CD8-positive, alpha-beta memory T cell (primary cell): ENCODE measurements around the gene PFKFB2. TPM values are rescaled to one million over a fixed set of nuclear protein-coding genes. Genes with fewer than 3 reads are reported as not detected.

Source experiments
- CTCF ChIA-PET: fragments of 350-600 bp; sonication (Branson Sonifier 250); formaldehyde crosslinking; loops from one replicate; lab custom pipeline; 2021; ENCODE audit warnings: antibody characterized with exemption; lab: Charles Lee
- POLR2A ChIA-PET: fragments of 350-600 bp; sonication (Branson Sonifier 250); formaldehyde crosslinking; loops from one replicate; lab custom pipeline; 2021; ENCODE audit warnings: antibody characterized with exemption; lab: Charles Lee
- DNase-seq, 5 donors: peaks; one replicate each; pipeline versions ENCODE4 v3.0.0 to v3.0.0-alpha.2; 2020 to 2022; ENCODE audit warnings: mixed read lengths in 1 of 5
- H3K27ac ChIP-seq: one replicate; pipeline ENCODE4 v1.7.0; 2013; ENCODE audit warnings: low read depth, mild to moderate bottlenecking, low read length, moderate library complexity
- H3K27me3 ChIP-seq: 2 replicates; pipeline ENCODE4 v1.7.0; 2013; ENCODE audit warnings: low read length, mild to moderate bottlenecking; ENCODE audit not compliant: insufficient read depth, poor library complexity, severe bottlenecking
- H3K36me3 ChIP-seq: 2 replicates; pipeline ENCODE4 v1.7.0; 2013; ENCODE audit warnings: mild to moderate bottlenecking, low read length, moderate library complexity; ENCODE audit not compliant: insufficient read depth
- H3K4me1 ChIP-seq: 2 replicates; pipeline ENCODE4 v1.7.0; 2013; ENCODE audit warnings: mild to moderate bottlenecking, low read length, moderate library complexity; ENCODE audit not compliant: insufficient read depth
- H3K4me3 ChIP-seq: 2 replicates; pipeline ENCODE4 v1.7.0; 2013; ENCODE audit warnings: mild to moderate bottlenecking, low read length
- H3K9me3 ChIP-seq: 2 replicates; pipeline ENCODE4 v1.7.0; 2013; ENCODE audit warnings: mild to moderate bottlenecking, low read length
- H3K27ac Mint-ChIP-seq, 8 donors: one replicate each; pipeline ENCODE4 v1.8.0; 2020 to 2021; ENCODE audit warnings: mixed read lengths in 8 of 8, mild to moderate bottlenecking in 6 of 8, inconsistent platforms in 3 of 8, moderate library complexity in 3 of 8
- H3K27me3 Mint-ChIP-seq, 2 donors: one replicate each; pipeline ENCODE4 v1.8.0; 2020 to 2021; ENCODE audit warnings: mixed read lengths in 2 of 2, mild to moderate bottlenecking in 1 of 2, moderate library complexity in 1 of 2
- H3K36me3 Mint-ChIP-seq, 3 donors: one replicate each; pipeline ENCODE4 v1.8.0; 2020 to 2021; ENCODE audit warnings: mixed read lengths in 3 of 3, inconsistent platforms in 1 of 3, mild to moderate bottlenecking in 1 of 3
- H3K4me1 Mint-ChIP-seq, 3 donors: one replicate each; pipeline ENCODE4 v1.8.0; 2020 to 2021; ENCODE audit warnings: mixed read lengths in 3 of 3, inconsistent platforms in 1 of 3, mild to moderate bottlenecking in 1 of 3
- H3K4me3 Mint-ChIP-seq, 7 donors: one replicate each; pipeline ENCODE4 v1.8.0; 2020 to 2021; ENCODE audit warnings: mixed read lengths in 7 of 7, mild to moderate bottlenecking in 6 of 7, moderate library complexity in 4 of 7, inconsistent platforms in 2 of 7
- H3K9me3 Mint-ChIP-seq, 5 donors: one replicate each; pipeline ENCODE4 v1.8.0; 2020 to 2022; ENCODE audit warnings: mixed read lengths in 5 of 5, mild to moderate bottlenecking in 3 of 5, moderate library complexity in 2 of 5, inconsistent platforms in 1 of 5
- polyA plus RNA-seq: library from polyadenylated mRNA; unstranded; fragments of 300-500 nt; fragmentation: Illumina TruSeq; gene quantifications from one replicate; pipeline ENCODE4 v1.2.3, GENCODE V29; 2021
- total RNA-seq, 2 experiments: library from RNA; stranded (reverse); gene quantifications; one replicate each; pipeline ENCODE4 v1.2.3, GENCODE V29; 2021

Gene PFKFB2
- total and polyA plus RNA-seq, 3 experiments from 2014 or later = 0.29 to 3.9 (median 3.0) TPM

DNA sequence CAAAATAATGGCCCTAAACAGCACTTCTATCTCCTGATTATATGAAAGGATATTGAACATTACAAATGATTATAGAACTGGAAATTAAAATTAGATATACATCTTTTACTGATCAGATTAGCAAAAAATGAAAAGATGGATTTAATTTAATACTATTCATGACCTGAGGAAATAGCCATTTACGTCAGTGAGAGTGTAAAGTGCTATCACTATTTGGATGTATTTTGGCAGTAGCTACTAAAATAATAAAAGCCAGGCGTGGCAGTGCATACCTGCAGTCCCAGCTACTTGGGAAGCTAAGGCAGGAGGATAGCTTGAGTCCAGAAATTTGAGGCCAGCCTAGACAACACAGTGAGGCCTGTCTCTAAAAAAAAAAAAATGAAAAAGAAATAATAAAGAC lies 40.9 kb downstream of the PFKFB2 start:
- CTCF ChIA-PET = interaction anchor here (0.9 kb wide), 1 partner anchor 311 kb away, joined by 3 read pairs; no protein-coding TSS in a partner anchor
- H3K27ac Mint-ChIP-seq = no peak overlapping the region
- Histone ChIP-seq H3K4me3 (no peak overlapping the region), H3K4me1 (peaks cover 2% of the 10 kb centered on the region), H3K9me3 (no peaks in the 10 kb centered on the region), H3K27ac (no peak overlapping the region), H3K27me3 (no peaks in the 10 kb centered on the region), H3K36me3 (no peaks in the 10 kb centered on the region)
- peaks cover 10 to 31% of the 10 kb centered on the region in 2 donors for H3K27me3 Mint-ChIP-seq
- H3K4me1 Mint-ChIP-seq = peaks cover 2 to 8% (median 6%) of the 10 kb centered on the region in 3 donors
- no peak overlapping the region for H3K4me3 Mint-ChIP-seq
- H3K9me3 Mint-ChIP-seq = no peaks in the 10 kb centered on the region
- peaks cover 0 to 3% (median 0%) of the 10 kb centered on the region in 3 donors for H3K36me3 Mint-ChIP-seq
- no peak for DNase-seq
- POLR2A ChIA-PET = no interaction called here

DNA sequence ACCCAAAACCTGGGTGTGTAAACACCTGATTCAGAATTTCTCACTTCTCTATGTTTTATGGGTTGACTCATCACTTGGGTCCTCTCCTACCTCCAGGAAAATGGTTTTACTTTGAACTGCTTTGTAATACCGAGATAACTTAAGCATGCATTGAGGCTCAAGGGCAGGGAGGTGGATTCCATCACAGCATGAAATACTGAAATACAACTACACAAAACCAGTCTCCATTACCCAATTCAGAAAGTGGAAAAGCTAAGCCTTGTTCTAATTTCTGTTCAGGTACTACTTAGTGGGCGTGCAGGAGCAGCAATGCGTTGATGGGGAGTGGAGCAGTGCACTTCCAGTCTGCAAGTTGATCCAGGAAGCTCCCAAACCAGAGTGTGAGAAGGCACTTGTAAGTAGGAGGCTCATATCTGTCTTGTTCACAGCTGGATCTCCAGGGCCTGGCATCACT lies 44.8 kb downstream of the PFKFB2 start:
- Mint-ChIP-seq H3K36me3 (peaks cover 0 to 3% (median 0%) of the 10 kb centered on the region in 3 donors), H3K27me3 (peaks cover 15 to 25% of the 10 kb centered on the region in 2 donors), H3K4me3 (no peak overlapping the region), H3K9me3 (no peaks in the 10 kb centered on the region), H3K27ac (no peak overlapping the region), H3K4me1 (no peaks in the 10 kb centered on the region)
- no peaks in the 10 kb centered on the region for H3K9me3 ChIP-seq
- POLR2A ChIA-PET = no interaction called here
- CTCF ChIA-PET = no interaction called here
- no peaks in the 10 kb centered on the region for H3K4me1 ChIP-seq
- H3K36me3 ChIP-seq = no peaks in the 10 kb centered on the region
- H3K27me3 ChIP-seq = no peaks in the 10 kb centered on the region
- H3K4me3 ChIP-seq = no peak overlapping the region
- no peak overlapping the region for H3K27ac ChIP-seq
- DNase-seq = no peak

DNA sequence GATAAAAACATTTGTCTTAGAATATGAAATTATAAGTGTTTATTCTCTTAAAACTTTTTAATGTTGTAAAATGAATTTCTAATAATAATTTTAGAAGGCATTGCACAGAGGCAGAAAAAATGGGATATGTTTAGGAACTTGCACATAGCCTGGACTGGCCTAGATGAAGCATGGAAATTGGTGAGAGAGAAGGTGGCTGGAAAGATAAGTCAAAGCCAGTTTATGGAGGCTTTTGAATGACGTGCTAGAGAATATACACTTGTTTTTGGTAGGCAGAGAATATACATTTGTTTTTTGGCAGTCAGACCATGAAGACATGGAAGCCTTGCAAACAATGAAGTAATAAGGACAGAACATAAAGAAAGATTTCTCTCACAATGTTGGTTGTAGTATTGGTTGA lies 48.6 kb downstream of the PFKFB2 start:
- POLR2A ChIA-PET = no interaction called here
- no peak overlapping the region for H3K27ac Mint-ChIP-seq
- Histone ChIP-seq H3K4me1 (no peaks in the 10 kb centered on the region), H3K27me3 (no peaks in the 10 kb centered on the region), H3K36me3 (no peaks in the 10 kb centered on the region), H3K4me3 (no peak overlapping the region), H3K9me3 (no peaks in the 10 kb centered on the region), H3K27ac (no peak overlapping the region)
- no peak overlapping the region for H3K4me3 Mint-ChIP-seq
- H3K4me1 Mint-ChIP-seq = no peaks in the 10 kb centered on the region
- peaks cover 11 to 29% of the 10 kb centered on the region in 2 donors for H3K27me3 Mint-ChIP-seq
- no peaks in the 10 kb centered on the region for H3K9me3 Mint-ChIP-seq
- H3K36me3 Mint-ChIP-seq = no peaks in the 10 kb centered on the region
- CTCF ChIA-PET = no interaction called here
- DNase-seq = no peak

DNA sequence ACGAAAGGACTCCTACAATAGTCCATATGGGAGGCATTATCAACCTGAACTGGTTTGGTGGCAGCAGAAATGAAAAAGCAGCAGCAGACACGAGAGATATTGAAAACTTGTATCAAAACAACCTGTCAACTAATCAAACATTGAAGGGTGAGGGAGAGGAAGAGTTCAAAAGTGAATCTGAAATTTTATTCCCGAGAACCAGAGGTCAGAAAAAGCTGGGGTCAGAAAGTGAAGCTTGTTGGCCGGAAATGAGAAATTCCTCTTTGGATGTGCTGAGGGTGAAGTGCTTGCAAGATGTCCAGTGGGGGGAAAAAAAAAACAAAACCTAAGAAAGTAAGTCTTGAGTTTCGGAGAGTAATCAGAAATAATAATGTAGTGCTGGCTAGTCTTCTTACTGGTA lies 49.1 kb downstream of the PFKFB2 start:
- no peak overlapping the region for H3K27ac ChIP-seq

GRCh38 chr1:207102659-207103058 lies 49.6 kb downstream of the PFKFB2 start:
- H3K27me3 Mint-ChIP-seq = peaks cover 13 to 34% of the 10 kb centered on the region in 2 donors
- no peak overlapping the region for H3K4me3 Mint-ChIP-seq
- Histone ChIP-seq H3K4me1 (no peaks in the 10 kb centered on the region), H3K36me3 (no peaks in the 10 kb centered on the region), H3K9me3 (no peaks in the 10 kb centered on the region), H3K27ac (no peak overlapping the region), H3K27me3 (no peaks in the 10 kb centered on the region), H3K4me3 (no peak overlapping the region)
- H3K4me1 Mint-ChIP-seq = no peaks in the 10 kb centered on the region
- no peak overlapping the region for H3K27ac Mint-ChIP-seq
- no peaks in the 10 kb centered on the region for H3K36me3 Mint-ChIP-seq
- CTCF ChIA-PET = no interaction called here
- H3K9me3 Mint-ChIP-seq = no peaks in the 10 kb centered on the region
- no peak for DNase-seq
- POLR2A ChIA-PET = no interaction called here

More for the DNA sequence above, 49.1 kb downstream of the PFKFB2 start:
- no peak for DNase-seq
- ChIA-PET POLR2A (no interaction called here), CTCF (no interaction called here)
- no peaks in the 10 kb centered on the region for H3K4me1 ChIP-seq
- H3K27me3 ChIP-seq = no peaks in the 10 kb centered on the region
- Mint-ChIP-seq H3K27ac (no peak overlapping the region), H3K4me3 (no peak overlapping the region), H3K4me1 (no peaks in the 10 kb centered on the region), H3K36me3 (no peaks in the 10 kb centered on the region), H3K9me3 (no peaks in the 10 kb centered on the region), H3K27me3 (peaks cover 13 to 32% of the 10 kb centered on the region in 2 donors)
- no peaks in the 10 kb centered on the region for H3K9me3 ChIP-seq
- H3K36me3 ChIP-seq = no peaks in the 10 kb centered on the region
- H3K4me3 ChIP-seq = no peak overlapping the region

DNA sequence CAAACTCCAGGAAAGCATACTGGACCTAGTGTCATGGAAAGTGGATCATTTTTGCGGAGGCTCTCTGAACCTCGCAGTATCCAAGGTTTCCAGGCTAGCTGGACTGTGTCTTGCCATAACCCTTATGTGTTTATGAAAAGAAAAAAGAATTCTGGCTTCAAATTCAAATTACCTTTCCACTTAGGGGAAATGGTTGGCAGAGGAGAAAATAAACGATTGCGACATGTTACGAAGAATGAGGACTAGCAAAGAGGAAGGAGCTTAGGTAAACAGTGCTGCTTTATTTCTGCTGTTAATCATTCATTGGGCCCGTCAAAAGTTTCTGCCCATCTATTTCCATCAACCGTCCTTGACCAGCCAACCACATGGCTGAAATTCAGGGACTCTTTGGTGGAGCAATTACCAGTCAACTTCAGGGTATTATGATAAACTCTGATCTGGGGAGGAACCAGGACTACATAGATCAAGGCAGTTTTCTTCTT lies 50.9 kb downstream of the PFKFB2 start, which contains the start of gene C4BPA:
Gene C4BPA, plus strand, starts transcription at position 342 of the 482 bp plus-strand sequence. CDS start 8,793 bp downstream, outside the sequence.
- ChIA-PET CTCF (no interaction called here), POLR2A (no interaction called here)
- Mint-ChIP-seq H3K27me3 (peaks cover 15 to 36% of the 10 kb centered on the region in 2 donors), H3K9me3 (no peaks in the 10 kb centered on the region), H3K27ac (no peak within 1 kb of the TSS), H3K36me3 (no peaks in the 10 kb centered on the region), H3K4me1 (no peaks in the 10 kb centered on the region), H3K4me3 (peak within 1 kb of the TSS in 1 of 7 donors; percentile 23)
- no peaks in the 10 kb centered on the region for H3K4me1 ChIP-seq
- no peaks in the 10 kb centered on the region for H3K9me3 ChIP-seq
- no peaks in the 10 kb centered on the region for H3K36me3 ChIP-seq
- no peaks in the 10 kb centered on the region for H3K27me3 ChIP-seq
- no peak within 1 kb of the TSS for H3K27ac ChIP-seq
- no peak for DNase-seq
- H3K4me3 ChIP-seq = no peak within 1 kb of the TSS

- H3K36me3 Mint-ChIP-seq = no peaks in the 10 kb centered on the region
- Histone ChIP-seq H3K27me3 (no peaks in the 10 kb centered on the region), H3K36me3 (no peaks in the 10 kb centered on the region), H3K9me3 (no peaks in the 10 kb centered on the region), H3K4me1 (no peaks in the 10 kb centered on the region), H3K4me3 (no peak overlapping the region), H3K27ac (no peak overlapping the region)
- peaks cover 11 to 45% of the 10 kb centered on the region in 2 donors for H3K27me3 Mint-ChIP-seq
- CTCF ChIA-PET = no interaction called here
- H3K27ac Mint-ChIP-seq = no peak overlapping the region
- H3K4me1 Mint-ChIP-seq = no peaks in the 10 kb centered on the region
- no peak for DNase-seq
- no peak overlapping the region for H3K4me3 Mint-ChIP-seq
- POLR2A ChIA-PET = no interaction called here
- H3K9me3 Mint-ChIP-seq = no peaks in the 10 kb centered on the region
Observed at GRCh38 chr1:207109004-207109403, 55.9 kb downstream of the PFKFB2 start.

GRCh38 chr1:207112616-207113296 lies 59.7 kb downstream of the PFKFB2 start:
- Histone ChIP-seq H3K4me1 (no peaks in the 10 kb centered on the region), H3K4me3 (no peak overlapping the region), H3K27me3 (no peaks in the 10 kb centered on the region), H3K27ac (no peak overlapping the region), H3K9me3 (no peaks in the 10 kb centered on the region), H3K36me3 (no peaks in the 10 kb centered on the region)
- H3K4me3 Mint-ChIP-seq = no peak overlapping the region
- DNase-seq = no peak
- H3K9me3 Mint-ChIP-seq = no peaks in the 10 kb centered on the region
- peaks cover 5 to 35% of the 10 kb centered on the region in 2 donors for H3K27me3 Mint-ChIP-seq
- no peaks in the 10 kb centered on the region for H3K4me1 Mint-ChIP-seq
- ChIA-PET POLR2A (no interaction called here), CTCF (no interaction called here)
- no peak overlapping the region for H3K27ac Mint-ChIP-seq
- H3K36me3 Mint-ChIP-seq = no peaks in the 10 kb centered on the region
